Kidney capillary endothelial cell (primary cell): ENCODE measurements around the gene ANKRD65.
"Not testable (repeated sequence)": the region's sequence is repeated elsewhere in the genome, so short reads cannot be mapped to it uniquely, and the experiment has no call there.

Experiments used
- DNase-seq: peaks from one replicate; pipeline ENCODE4 v3.0.0-alpha.2; 2018; ENCODE audit warnings: low spot score

ANKRD65 gene

DNA sequence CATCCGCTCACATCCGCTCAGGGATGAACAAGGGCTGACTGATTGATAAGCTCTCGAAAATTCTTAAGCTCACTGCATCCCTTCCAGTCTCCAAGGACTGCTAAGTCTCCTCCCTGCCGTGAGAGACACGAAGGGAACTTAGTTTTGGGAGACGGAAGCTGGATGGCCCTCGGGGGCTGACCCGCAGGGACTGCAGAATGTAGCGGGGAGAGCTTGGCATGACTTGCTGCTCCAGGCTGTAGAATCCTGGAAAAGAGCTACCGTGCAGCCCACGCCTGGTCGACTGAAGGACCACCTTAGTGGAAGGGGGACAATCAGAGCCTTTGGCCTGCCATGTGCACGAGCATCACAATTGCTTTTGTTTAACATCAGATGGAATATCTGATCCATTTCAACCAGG is 5.3 kb downstream of the ANKRD65 start:
- DNase-seq, result no peak

DNA sequence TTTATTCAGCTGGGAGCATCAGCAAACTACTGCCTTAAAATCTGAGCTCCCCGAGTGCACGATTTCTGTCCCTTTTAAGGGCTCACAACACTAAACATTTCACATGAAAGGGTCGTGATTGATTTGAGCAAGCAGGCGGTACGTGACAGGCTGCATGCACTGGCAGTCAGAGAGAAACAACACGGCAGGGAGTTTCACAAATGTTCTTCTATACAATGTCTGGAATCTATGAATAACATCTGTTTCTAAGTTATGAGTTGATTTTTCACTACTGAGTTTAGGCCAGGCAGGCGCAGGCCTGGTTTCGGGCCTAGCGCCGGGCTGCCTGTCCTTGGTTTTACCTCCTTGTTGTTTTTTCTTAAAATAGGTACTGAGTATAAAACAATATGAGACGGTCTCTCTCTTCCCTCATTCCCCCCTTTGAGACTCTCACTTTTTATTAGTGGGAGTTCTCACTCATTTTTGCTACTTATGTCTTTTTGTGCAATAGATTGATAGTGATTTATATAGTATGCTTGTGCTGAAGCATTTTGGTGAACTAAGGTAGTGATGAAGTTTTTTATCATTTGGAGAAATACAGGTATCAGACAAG is 8.7 kb downstream of the ANKRD65 start:
- DNase-seq, result not testable (repeated sequence)

DNA sequence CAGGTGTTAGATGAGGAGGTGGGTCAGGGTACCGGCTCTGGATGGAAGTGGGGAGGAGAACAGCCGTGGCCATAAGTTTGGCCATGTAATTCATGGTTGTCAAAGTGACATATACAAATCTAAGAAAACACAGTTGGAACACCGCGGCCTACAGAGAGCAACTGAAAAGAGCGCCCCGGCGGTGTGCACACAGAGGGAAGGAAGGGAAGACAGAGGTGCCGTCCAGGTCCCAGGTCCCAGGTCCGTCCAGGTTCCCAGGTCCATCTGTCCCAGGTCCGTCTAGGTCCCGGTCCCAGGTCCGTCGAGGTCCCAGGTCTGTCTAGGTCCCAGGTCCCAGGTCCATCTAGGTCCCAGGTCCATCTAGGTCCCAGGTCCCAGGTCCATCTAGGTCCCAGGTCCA is 9.4 kb downstream of the ANKRD65 start:
- no peak for DNase-seq

DNA sequence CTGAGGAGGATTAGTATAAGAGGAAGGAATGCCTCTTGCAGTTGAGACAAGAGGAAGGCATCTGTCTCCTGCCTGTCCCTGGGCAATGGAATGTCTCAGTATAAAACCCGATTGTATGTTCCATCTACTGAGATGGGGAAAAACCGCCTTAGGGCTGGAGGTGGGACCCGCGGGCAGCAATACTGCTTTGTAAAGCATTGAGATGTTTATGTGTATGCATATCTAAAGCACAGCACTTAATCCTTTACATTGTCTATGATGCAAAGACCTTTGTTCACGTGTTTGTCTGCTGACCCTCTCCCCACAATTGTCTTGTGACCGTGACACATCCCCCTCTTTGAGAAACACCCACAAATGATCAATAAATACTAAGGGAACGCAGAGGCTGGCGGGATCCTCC is 10.8 kb downstream of the ANKRD65 start:
- DNase-seq, result not testable (repeated sequence)

DNA sequence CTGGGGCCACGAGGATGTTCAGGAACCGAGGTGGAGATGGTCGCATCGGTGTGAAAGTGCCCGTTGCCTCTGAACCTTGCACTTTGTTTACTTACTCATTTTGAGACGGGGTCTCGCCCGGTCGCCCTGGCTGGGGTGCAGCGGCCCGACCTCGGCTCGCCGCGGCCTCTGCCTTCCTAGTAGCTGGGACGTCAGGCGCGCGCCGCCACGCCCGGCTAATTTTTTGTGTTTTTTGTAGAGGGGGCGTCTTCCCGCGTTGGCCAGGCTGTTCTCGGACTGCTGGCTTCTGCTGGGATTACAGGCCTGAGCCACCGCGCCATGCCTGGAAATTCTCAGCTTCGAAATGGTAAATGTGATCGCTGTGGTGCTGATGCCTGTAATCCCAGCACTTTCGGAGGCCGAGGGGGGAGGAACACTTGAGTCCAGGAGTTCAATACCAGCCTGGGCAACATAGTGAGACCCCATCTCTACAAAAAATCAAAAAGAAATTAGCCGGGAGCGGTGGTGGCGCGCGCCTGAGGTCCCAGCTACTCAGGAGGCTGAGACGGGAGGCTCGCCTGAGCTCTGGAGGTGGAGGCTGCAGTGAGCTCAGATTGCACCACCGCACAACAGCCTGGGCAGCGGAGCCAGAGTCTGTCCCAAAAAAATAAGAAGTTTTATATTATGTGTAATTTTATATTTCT is 13.3 kb downstream of the ANKRD65 start:
- DNase-seq, result no peak

DNA sequence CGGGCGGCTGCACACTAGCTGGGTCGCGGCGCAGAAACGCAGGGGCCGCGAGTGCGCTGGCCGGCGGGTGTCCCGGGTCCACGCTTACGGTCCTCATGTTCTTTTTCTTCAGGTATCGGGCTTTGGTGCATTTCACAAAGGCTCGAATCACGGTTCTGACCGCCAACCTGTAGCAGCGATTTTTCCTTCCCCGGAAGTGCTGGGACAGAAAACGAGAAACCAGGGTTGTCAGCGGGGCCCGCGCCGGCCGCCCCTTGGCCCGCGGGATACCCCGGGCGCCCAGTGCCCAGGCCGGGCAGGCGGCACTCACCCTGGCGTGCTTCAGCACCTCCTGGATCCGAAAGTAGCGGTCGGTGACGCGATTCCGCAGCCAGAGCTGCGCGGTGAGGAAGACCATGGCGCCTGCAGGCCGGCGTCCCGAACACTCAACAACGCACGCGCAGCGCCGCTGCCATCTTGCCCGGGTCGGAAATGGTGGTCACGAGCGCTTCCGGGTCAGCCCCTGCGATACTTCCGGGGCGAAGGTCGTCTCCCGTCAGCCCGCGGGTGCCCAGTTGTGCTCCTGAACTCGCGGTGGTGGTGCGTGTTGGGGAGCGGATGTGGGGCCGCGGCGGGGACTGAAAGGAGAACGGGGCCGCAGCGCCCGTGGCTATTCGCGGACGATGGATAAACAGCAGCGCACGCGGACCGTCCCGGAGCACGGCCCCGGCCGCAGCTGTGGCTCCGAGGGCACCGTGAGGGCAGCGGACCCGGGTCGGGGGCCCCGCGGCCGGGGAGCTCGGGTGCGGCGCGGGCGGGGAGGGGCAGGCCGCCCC is 14.0 kb downstream of the ANKRD65 start, which contains the start of gene MRPL20:
Gene MRPL20 (minus strand): TSS at position 473 of the 815 bp plus-strand sequence. CDS start 76 bp downstream, at position 397.
- peak; percentile 91 for DNase-seq

DNA sequence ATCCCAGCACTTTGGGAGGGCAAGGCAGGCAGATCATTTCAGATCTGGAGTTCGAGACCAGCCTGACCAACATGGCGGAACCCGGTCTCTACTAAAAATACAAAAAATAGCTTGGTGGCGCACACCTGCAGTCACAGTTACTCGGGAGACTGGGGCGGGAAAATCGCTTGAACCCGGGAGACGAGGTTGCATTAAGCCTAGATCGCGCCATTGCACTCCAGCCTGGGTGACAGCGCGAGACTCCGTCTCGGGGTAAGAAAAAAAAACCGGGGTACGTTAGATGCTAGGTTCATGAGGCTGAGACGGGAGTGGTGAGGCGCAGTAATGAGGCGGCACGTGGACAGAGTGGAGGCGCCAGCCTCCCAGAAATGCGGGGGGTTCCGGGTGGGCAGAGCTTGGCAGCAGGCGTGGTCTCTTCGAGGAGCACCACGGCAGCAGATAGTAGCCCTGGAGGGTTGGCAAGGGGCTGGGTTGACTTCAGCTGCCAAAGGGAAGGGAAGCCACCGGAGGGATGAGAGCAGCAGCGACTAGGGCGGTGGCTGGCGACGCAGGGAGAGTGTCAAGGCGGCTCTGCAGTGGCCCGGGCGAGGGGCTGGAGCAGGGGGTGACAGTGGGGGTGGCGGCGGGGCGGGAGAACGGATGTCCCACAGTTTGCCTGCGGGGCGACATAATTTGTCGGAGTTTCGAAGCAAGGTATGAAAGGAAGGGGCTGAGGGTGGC is 14.8 kb downstream of the ANKRD65 start:
- DNase-seq, result no peak

DNA sequence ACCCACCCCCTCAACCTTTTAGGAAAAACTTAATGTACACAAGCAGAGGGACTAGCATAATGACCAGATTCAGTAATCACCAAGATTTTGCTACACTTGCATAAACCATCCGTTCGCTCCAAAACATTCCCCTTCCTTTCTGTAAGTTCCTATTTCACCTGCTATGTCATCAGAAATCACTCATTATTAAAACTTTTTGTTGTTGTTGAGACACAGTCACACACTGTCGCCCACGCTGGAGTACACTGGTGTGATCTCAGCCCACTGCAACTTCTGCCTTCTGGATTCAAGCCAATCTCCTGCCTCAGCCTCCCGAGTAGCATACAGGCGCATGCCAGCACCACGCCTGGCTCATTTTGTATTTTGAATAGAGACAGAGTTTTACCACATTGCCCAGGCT is 17.4 kb downstream of the ANKRD65 start:
- DNase-seq, result no peak

DNA sequence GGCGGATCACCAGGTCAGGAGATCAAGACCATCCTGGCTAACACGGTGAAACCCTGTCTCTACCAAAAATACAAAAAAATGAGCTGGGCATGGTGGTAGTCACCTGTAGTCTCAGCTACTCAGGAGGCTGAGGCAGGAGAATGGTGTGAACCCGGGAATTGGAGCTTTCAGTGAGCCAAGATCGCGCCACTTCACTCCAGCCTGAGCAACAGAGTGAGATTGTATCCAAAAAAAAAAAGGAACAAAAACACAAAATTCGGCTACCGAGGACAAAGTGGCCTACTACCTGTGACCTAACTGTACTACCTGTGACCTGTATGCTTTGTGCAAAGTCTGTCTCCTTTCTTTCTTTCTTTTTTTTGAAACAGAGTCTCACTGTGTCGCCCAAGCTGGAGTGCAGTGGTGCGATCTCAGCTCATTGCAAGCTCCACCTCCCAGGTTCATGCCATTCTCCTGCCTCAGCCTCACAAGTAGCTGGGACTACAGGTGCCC is 18.1 kb downstream of the ANKRD65 start:
- DNase-seq, result not testable (repeated sequence)

DNA sequence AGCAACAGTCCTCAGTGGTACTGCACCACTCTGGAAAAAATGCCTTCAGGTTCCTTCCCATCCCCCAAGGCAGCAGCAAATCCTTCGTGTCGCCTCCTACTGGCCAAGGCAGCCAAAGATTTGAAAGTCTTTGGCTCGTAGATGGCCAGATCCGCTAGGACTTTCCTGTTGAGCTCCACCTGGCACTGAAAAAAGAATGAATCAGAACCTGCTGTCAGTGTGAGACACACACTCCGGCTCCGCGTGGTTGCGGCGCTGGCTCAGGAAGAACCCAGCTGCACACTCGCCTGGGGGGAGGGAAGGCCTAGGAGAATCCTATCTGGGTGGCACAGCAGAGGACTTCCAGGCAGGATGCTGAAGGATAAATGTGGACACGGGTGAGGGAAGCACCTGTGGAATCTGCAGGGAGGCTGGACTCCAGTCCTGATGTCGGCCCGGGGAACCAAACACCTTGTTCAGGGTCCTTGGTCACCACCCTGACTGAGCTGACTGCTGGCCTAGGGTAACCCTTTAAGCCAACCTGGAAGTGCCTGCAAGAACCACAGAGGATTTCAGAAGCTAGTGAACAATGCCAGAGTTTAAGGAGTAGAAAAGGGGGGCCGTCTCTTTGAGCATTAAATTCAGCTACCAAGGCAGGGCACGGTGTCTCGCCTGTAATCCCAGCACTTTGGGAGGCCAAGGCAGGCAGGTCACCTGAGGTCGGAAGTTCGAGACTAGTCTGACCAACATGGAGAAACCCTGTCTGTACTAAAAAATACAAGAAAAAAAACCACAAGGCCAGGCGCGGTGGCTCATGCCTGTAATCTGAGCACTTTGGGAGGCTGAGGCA is 18.8 kb downstream of the ANKRD65 start:
- DNase-seq, result peak; percentile 76

DNA sequence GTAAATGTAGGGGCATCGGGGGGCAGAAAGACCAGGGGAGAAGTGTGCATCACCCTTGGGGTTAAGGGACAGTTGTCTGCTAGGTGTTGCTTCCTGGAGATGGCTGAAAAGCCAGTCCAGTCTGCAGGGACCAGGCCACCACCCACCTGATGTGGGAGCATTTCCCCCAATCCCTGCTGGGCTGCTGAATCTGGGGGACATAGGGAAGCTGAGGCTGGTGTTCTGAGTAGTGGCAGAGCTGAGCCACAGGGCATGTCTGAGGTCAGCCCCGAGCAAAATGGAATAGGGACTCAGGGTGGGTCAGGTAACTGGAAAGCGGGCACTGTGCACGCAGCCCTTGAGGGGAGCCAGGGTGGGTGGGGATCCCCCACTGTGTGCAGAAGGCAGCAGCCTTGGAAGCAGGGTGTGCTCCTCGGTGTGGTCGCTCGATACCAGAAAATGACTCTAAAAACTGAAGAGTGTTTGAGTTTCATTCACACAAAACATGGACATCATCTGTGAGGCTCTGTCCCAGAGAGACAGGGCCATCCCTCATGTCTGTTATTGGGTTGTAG is 19.5 kb downstream of the ANKRD65 start:
- no peak for DNase-seq

DNA sequence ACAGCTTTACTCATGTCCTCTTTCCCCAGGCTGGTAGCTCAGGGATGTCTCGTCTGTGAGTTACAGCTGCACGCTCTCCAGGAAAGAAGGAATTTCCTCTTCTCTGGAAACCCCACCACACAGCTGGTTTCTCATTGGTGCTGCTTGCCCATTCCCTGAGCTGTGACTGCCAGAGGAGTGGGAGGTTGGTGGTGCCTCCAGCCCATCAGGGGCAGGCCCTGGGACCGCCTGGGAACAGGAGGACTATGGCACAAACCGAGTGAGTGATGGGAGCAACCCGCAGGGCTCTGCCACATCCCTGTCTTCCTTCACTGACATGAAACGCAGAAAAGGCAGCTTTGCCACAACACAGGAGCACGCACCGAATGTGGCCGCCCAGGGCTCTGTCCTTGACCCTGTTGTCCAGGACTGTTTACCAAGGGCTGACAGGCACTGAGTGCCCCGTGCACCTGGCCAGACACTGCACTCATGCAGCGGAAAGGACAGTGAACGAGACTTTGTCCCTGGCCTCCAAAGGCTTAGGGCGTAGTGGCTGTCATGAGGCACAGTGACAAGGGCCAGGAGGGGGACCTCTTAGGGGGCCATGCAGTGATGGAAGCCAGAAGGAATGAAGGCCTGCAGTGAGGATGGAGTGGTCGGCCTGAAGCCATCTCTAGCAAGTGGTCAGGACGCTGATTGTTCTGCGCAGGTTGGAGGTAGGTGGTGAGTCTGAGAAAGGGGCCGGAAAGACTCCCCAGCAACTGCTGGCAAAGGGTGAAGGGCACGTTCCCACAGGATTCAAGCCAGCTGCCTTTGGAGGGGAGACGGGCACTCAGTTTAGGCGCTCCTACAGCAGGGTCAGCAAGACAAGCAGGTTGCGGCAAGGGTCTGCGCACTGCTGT is 20.3 kb downstream of the ANKRD65 start:
- peak; percentile 36 for DNase-seq

DNA sequence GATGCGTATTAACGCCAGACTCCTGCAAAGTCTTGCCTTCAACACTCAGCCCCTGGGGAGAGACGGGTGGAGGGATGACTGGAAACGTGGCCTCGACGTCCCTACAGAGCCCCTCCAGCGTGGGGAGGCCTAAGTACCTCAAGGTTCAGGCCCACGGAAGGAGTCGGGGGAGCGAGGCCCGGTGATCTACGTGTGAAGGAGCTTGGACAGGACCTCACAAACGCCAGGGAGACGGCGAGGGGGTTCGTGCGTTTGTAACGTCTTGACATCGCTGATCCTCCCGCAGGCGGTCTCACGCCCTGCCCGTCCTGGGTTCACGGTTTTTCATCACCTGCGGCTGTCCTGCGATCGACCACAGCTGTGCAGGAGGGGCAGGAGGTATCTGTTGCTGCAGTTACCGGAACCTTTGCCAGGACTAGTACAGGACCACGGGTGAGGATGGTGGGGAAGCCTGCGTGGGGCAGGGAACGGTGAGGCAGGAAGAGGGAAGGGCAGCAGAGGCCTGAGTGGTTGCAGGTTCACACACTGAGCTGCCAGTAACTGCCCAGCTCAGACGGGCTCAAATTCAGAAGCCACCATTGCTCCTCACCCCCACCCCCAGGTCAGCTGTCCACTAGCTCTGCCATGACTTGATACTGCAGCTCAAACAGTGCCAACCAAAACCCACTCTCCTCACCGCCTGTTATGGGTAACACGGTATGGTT is 21.1 kb downstream of the ANKRD65 start:
- DNase-seq, result no peak

DNA sequence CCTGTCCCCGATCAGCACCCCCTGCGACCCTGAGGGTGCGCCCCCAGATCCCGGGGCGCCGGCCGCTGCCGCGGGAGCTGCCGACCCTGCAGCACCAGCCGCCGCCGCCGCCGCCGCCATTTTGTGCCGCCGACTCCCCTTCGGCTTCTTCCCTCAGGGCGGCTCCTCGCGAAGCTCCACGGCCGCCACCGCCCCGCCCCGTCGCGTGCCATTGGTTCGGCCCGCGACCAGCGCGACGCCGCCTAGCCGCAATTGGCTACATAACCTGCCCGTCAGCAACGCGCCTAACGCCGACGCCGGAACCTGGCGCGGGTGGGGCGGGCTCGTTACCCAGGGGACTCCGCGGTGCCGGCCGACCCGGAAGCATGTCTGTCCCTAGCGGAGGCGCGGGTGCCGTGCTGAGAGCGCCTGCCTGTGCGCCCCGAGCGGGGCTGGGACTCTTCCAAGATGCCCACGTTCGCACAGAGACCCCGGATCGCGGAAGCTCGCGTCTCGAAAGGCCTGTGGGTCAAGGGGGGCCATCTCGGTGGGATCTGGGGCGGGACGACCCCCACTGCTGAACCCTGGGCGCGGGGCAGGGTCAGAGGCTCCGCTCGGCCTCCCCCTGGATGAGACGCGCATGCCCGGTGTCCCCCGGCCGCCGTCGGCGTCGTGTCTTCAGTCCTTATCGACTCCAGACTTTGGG is 21.7 kb downstream of the ANKRD65 start, which contains the start of gene CCNL2:
Gene CCNL2 (minus strand): TSS at position 149 of the 685 bp plus-strand sequence. CDS start 29 bp downstream, at position 120.
- peak; percentile 97 for DNase-seq

DNA sequence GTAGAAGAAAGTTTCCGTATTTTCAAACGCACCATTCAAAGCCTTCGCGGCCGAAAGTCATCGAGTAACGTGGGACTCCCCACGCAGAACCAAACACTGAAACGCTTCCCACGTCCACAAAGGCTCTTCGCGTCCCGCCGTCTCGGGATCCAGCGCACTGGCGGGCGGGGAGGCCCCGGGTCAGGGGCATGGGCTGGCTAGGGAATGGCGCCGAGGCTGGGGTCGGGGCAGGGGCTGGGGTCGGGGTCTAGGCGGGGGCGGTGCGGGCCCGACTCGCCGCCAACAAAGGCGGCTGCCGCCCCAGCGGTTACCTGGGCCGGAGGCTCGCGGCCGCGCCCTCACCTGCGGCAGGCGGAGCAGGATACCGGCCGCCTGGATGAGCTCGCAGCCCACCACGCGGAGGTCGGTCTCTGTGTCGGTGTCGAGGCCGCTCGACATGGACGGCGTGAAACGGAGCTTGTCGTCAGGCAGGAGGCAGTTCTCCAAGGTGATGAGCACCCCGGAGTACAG is 22.3 kb downstream of the ANKRD65 start:
- no peak for DNase-seq

DNA sequence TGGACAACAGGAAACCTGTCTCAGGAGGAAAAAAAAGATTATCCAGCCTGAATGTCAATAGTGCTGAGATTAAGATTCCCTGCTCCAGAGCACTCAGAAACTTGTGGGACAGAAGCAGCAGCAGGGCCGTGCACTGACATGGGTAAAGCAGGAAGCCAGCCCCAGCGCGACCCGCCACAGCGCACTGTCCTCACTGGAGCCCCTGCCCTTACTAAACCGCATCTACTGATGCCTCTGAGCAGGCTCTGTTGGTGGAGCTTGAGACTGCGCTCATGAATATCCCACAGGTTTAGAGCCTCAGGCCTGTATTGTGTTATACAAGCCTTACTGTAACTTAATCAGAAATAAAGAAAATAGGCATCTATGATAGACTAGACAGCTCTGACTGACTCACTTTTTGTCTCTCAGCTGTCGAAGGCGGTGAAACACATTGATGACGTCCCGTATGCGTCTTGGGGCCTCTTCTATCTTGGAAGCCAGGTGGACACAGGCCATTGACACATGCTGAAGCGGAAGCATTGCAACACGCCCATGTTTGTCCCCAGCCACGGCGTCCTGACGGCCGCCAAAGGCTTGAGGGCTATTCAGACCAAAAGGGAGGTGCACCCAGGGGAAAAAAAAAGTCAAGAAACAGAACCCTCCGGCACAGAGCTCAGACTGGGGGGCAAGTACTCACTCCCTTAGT is 23.1 kb downstream of the ANKRD65 start:
- DNase-seq, result no peak

DNA sequence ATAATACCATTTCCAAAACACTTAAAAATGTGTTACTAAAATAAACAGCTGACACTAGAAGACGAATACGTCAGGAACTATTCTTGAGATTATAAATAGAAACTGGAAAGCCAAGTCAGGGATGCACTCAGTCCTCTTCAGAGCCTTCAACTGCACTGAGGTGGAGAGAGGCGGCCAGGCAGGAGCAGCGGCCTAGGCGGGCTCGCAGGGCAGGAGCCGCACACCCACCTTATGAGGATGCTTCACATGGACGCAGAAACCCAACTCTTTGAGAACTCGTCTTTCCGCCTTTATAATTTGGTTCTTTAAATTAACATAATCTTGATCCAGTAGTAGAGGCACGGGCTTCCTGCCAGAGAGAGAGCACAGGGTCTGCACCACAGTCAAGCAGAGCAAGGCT is 25.9 kb downstream of the ANKRD65 start:
- no peak for DNase-seq

DNA sequence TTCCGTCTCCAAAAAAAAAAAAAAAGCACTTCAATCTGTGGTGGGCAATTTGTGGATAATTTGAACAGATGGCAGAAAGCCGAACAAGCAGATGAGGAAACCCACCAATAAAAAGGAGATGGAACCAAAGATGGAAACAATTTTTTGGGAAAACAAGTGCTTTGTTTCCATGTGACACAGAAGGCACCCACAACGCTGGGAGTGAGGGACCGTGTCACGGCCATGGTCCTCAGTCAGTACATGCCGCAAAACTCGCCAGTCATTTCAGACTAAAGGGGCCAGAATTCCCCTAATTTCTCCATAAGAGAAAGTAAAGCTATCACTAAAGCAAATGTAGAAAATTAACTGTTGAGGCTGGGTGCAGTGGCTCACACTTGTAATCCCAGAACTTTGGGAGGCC is 27.0 kb downstream of the ANKRD65 start:
- no peak for DNase-seq
